MG63 (cell line): ENCODE data around the gene KDM8. TPM values are rescaled to one million over a fixed set of nuclear protein-coding genes. Genes with fewer than 3 reads are reported as not detected.
"Not testable (repeated sequence)": the region's sequence is repeated elsewhere in the genome, so short reads cannot be mapped to it uniquely, and the experiment has no call there.

Experiments
- DNase-seq: peaks from one replicate; pipeline ENCODE4 v3.0.0-alpha.2; 2020
- H3K27me3 ChIP-seq: fragments of 250-450 bp; sonication (Bioruptor Pico); 2 replicates; pipeline ENCODE4 v1.5.1; 2020; ENCODE audit warnings: mild to moderate bottlenecking, moderate library complexity
- H3K36me3 ChIP-seq: fragments of 250-450 bp; sonication (Bioruptor Pico); 2 replicates; pipeline ENCODE4 v1.5.1; 2020; ENCODE audit warnings: mild to moderate bottlenecking, moderate library complexity
- H3K4me3 ChIP-seq: fragments of 250-450 bp; sonication (Bioruptor Pico); 2 replicates; pipeline ENCODE4 v1.5.1; 2020; ENCODE audit warnings: mild to moderate bottlenecking, moderate library complexity
- H3K9me3 ChIP-seq: fragments of 250-450 bp; sonication (Bioruptor Pico); 2 replicates; pipeline ENCODE4 v1.5.1; 2020; ENCODE audit warnings: mild to moderate bottlenecking, moderate library complexity
- total RNA-seq: library from RNA; depleted of rRNA; stranded (reverse); fragments of >200 nt; shearing (Covaris generic); gene quantifications from 2 replicates; pipeline ENCODE4 v1.2.3, GENCODE V29; 2014; ENCODE audit warnings: low replicate concordance

KDM8 gene
- total RNA-seq, 1 experiment from 2014 or later = 10.2 TPM

- no peak overlapping the region for H3K4me3 ChIP-seq
- H3K9me3 ChIP-seq = no peaks in the 10 kb centered on the region
- no peak for DNase-seq
- no peaks in the 10 kb centered on the region for H3K27me3 ChIP-seq
- H3K36me3 ChIP-seq = no peaks in the 10 kb centered on the region
Observed at GRCh38 chr16:27182906-27183405, 20.4 kb upstream of the KDM8 start.

DNA sequence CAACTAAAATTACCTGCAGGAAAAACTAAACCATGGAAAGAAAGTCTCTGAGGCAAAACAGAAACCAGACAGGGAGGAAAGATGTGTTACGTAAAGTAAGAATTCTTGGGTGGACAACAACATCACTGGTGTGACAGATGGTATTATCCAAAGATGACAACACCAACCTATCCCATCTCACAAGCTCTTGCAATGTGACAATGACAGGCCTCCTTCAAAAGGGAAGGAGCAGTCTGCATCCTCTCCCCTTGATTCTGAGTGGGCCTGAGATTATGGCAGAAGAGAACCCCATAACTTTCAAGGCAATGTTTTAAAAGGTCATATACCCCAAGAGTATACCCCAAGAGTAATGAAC lies 17.6 kb upstream of the KDM8 start:
- Histone ChIP-seq H3K4me3 (no peak overlapping the region), H3K9me3 (no peaks in the 10 kb centered on the region), H3K27me3 (no peaks in the 10 kb centered on the region)

DNA sequence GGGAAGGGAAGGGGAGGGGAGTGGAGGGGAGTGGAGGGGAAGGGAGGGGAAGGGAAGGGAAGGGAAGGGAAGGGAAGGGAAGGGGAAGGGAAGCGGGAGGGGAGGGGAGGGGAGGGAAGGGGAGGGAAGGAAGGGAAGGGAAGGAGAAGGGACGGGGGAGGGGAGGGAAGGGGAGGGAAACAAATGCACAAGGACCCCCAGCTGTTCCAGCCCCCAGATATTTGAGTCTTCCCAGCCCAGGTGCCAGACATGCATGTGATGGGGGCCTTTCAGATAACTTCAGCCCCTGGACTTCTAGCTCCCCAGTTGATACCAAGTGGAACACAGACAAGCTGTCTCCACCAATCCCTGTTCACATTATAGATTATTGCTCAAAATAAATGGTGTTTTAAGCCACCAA lies 14.7 kb upstream of the KDM8 start:
- Histone ChIP-seq H3K9me3 (no peaks in the 10 kb centered on the region), H3K4me3 (no peak overlapping the region), H3K27me3 (no peaks in the 10 kb centered on the region), H3K36me3 (no peaks in the 10 kb centered on the region)
- DNase-seq = no peak

More for the DNA sequence above, 17.6 kb upstream of the KDM8 start:
- no peak for DNase-seq
- H3K36me3 ChIP-seq = no peaks in the 10 kb centered on the region

DNA sequence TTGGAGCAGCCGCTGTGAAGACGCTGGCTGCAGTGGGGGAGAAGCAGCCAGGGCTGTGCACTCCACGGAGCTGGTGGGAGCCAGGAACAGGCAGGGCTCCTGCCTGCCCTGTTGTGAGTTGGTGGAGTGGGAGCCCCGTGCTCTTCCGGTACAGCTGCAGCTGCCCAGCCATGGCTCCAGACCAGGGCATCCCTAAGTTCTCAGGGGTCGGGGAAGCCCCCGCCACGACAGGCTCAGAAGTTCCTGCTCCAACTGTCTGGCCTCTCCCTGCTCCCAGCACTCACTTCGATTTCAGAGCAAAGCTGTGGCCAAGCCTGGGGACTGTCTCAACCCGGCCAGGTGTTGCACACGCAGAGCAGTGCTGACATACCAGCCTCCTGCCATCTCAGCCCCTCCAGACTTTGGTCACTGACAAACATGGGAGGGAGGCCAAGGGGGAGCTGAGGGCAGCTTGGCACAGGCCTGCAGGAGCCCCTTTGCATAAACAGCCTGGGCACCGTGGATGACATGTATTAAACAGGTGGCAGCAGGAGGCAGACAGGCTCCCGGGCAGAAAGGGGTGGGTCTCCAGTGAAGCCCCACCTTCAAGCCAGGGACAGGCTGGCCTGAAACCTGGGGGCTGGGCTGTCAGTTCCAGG lies 13.9 kb upstream of the KDM8 start:
- H3K4me3 ChIP-seq = no peak overlapping the region
- no peaks in the 10 kb centered on the region for H3K36me3 ChIP-seq
- no peak for DNase-seq
- no peaks in the 10 kb centered on the region for H3K27me3 ChIP-seq
- no peaks in the 10 kb centered on the region for H3K9me3 ChIP-seq

GRCh38 chr16:27190316-27190871 lies 12.9 kb upstream of the KDM8 start:
- H3K9me3 ChIP-seq = no peaks in the 10 kb centered on the region
- no peaks in the 10 kb centered on the region for H3K27me3 ChIP-seq
- no peaks in the 10 kb centered on the region for H3K36me3 ChIP-seq
- DNase-seq = no peak
- H3K4me3 ChIP-seq = no peak overlapping the region

DNA sequence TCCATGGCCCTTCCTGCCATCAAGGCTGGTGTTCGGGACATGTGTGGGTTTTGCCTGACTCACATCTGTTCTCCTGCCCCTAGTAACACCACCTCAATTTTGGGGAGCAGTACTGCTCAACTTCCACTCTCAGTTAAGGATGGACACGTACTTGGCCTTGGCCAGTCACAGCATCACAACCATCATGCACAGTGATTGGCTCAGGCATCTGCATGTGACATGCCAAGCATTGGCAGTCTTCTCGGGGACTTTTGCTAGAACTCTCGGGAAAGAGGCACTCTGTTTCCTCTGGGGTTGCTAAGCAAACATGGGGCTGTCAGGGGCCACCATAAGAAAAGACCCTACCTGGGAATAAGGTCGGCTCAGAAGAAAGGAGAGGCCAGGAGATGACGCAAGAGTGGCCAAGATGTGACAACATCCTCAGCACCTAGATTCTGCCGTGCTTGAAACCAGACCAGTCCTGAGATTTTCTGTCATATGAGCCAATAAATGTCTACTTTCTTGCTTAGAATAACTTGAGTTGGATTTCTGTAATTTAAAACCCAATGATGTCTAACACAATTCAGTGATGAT lies 11.9 kb upstream of the KDM8 start:
- DNase-seq = no peak
- no peaks in the 10 kb centered on the region for H3K36me3 ChIP-seq
- H3K4me3 ChIP-seq = no peak overlapping the region
- no peaks in the 10 kb centered on the region for H3K27me3 ChIP-seq
- no peaks in the 10 kb centered on the region for H3K9me3 ChIP-seq

GRCh38 chr16:27193300-27193990 lies 9.9 kb upstream of the KDM8 start:
- no peak for DNase-seq
- Histone ChIP-seq H3K36me3 (no peaks in the 10 kb centered on the region), H3K27me3 (no peaks in the 10 kb centered on the region)

DNA sequence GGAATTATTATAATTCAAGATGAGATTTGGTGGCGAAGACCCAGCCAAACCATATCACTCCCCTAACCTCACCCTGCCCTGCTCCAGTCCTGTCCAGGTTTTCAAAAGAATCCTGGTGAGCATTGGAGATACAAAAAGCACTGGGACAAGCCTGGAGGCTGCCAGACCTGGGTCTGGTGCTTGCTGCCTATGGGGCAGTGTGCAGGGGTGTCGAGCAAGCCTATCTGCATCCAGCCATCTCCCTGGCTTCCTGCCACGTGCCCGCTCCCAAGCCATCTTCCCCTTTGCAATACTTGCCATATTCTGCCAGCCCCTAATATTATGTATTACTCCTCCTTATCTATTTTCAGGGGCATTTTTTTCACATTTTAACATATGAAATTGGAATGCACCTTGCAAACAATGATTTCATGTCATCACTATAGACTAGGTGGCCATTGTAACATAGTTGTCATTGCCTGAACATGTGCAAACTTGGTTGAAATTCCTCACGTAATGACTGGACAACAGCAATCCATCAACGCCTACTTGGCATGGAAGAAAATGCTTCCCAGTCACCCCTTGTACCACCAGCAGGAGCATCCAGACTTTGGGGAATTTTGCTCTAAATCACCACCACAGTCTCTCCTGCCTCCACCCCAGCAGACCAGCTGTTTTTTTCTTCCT lies 8.1 kb upstream of the KDM8 start:
- DNase-seq = no peak
- Histone ChIP-seq H3K9me3 (no peaks in the 10 kb centered on the region), H3K27me3 (no peaks in the 10 kb centered on the region), H3K36me3 (no peaks in the 10 kb centered on the region), H3K4me3 (no peak overlapping the region)

More at GRCh38 chr16:27193300-27193990, 9.9 kb upstream of the KDM8 start:
- Histone ChIP-seq H3K4me3 (no peak overlapping the region), H3K9me3 (no peaks in the 10 kb centered on the region)

DNA sequence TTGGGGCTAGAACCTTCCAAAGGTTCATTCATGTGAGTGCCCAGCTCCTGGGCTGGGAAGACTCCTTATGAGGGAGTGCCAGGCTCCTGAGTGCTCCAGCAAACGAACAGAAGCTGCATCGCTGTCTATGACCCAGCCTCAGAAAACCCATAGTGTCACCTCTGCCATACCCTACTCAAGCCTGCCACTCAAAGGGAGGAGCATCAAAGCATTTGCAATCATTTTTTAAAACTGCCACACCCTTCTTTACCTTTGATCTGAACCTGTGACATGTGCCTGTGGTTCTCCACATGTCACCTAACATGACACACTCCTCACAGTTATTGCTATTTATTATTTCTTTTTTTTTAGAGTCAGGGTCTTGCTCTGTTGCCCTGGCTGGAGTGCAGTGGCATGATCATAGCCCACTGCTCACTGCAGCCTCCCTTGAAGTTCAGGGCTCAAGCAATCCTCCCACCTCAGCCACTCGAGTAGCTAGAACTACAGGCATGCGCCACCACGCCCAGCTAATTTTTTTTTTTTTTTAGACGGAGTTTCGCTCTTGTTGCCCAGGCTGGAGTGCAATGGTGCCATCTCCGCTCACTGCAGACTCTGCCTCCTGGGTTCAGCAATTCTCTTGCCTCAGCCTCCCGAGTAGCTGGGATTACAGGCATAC lies 7.3 kb upstream of the KDM8 start:
- no peak for DNase-seq
- Histone ChIP-seq H3K4me3 (no peak overlapping the region), H3K36me3 (no peaks in the 10 kb centered on the region), H3K9me3 (no peaks in the 10 kb centered on the region), H3K27me3 (no peaks in the 10 kb centered on the region)

DNA sequence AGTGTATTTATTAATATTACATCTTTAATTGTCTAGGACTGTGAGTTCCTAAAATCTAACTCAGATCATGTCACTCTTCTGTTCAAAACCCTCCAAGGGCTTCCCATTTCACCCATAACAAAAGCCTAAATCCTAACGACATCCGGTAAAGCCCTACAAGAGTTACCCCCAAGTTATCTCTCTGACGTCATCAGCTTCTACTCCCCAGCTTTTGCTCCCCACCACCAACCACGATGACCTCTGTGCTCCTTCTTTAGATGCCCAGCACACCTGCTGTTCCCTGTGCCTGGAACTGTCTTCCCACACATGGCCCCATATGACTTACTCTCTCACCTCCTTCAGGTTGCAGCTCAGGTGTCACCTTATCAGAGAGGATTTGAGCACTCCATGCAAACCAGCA lies 6.3 kb upstream of the KDM8 start:
- no peak for DNase-seq
- Histone ChIP-seq H3K9me3 (no peaks in the 10 kb centered on the region), H3K36me3 (no peaks in the 10 kb centered on the region)

GRCh38 chr16:27198451-27199234 lies 4.7 kb upstream of the KDM8 start:
- Histone ChIP-seq H3K9me3 (no peaks in the 10 kb centered on the region), H3K27me3 (no peaks in the 10 kb centered on the region), H3K36me3 (no peaks in the 10 kb centered on the region), H3K4me3 (no peak overlapping the region)
- DNase-seq = no peak

More for the DNA sequence above, 6.3 kb upstream of the KDM8 start:
- Histone ChIP-seq H3K27me3 (no peaks in the 10 kb centered on the region), H3K4me3 (no peak overlapping the region)

DNA sequence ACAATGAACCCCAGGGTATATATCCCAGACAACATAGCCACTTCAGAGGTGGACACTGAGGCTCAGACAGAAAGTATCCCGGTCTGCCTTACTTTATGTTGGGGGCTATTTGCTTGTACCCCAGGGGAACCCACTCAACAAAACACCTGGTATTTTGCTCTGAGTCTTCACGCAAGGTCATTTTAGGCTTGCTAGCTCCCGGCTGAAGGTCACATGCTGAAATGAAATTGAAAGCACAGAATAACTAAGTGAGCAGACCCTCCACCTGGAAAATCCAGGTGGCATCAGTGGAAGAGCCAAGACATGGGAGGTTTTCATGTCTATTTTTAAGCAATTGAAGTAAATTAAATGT lies 4.1 kb upstream of the KDM8 start:
- Histone ChIP-seq H3K9me3 (no peaks in the 10 kb centered on the region), H3K36me3 (no peaks in the 10 kb centered on the region), H3K27me3 (no peaks in the 10 kb centered on the region), H3K4me3 (no peak overlapping the region)
- DNase-seq = no peak

DNA sequence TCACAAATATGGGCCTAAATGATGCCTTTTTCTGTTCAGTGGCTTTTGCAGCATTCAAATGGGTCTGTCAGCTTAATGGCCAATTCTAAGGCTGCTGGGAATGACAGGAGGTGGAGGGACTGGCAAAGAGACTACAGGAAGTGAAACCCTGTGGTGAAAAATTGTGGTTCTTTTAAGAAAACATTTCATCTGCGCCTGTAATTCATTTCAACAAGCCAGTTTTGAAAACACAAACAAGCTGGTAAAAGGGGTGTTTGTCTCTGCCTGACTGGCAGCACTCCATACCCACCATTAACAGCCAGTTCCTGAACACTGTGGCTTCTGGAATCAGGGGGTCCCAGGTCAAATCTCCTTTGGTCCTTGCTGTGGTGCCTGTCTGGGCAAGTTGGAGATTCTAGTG lies 3.6 kb upstream of the KDM8 start:
- H3K9me3 ChIP-seq = no peaks in the 10 kb centered on the region
- no peaks in the 10 kb centered on the region for H3K27me3 ChIP-seq
- no peak overlapping the region for H3K4me3 ChIP-seq
- no peak for DNase-seq
- no peaks in the 10 kb centered on the region for H3K36me3 ChIP-seq

DNA sequence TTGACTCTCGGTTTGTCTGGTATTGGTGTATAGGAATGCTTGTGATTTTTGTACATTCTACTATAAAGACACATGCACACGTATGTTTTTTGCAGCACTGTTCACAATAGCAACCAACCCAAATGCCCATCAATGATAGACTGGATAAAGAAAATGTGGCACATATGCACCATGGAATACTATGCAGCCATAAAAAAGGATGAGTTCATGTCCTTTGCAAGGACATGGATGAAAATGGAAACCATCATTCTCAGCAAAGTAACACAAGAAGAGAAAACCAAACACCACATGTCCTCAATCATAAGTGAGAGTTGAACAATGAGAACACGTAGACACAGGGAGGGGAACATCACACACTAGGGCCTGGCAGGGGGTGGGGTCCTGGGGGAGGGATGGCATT lies 2.4 kb upstream of the KDM8 start:
- not testable (repeated sequence) for H3K36me3 ChIP-seq, H3K9me3 ChIP-seq, H3K4me3 ChIP-seq, H3K27me3 ChIP-seq, DNase-seq

DNA sequence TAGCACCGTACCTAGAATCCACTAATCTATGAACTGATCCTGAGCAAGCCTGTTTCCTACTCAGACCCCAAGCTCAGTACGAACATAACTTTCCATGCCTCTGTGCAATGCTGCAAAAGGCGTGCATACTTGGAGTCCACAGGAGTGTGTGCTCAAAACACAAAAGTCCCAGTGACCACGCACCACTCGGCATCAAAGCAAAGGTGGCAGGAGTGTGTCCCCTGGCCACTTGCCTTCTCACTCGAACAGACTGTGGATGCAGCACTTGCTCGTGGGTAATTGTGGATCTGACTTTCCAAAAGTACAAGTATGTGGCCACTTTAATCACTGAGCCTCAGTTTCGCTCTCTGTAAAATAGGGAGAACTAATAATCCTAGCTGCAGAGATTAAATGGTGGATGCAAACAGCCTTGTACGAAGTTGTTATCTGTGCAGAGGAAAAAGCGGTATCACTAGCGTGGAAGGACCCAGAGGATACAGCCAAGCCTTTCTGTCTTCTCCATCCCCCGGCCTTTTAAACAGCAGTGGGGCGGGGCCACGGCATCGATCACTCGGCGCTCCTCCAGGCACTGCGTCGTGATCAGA lies 311 bp upstream of the KDM8 start:
- Histone ChIP-seq H3K4me3 (peak overlapping the region; percentile 73), H3K9me3 (no peaks in the 10 kb centered on the region), H3K27me3 (no peaks in the 10 kb centered on the region), H3K36me3 (no peaks in the 10 kb centered on the region; the same call in 1 of the 2 replicates)
- peak; percentile 95 for DNase-seq
